OCI-LY1 (cell line): ENCODE measurements around the gene ZNF503.

Experiments used
- H2AFZ ChIP-seq: fragments of 200-600 bp; sonication (generic), shearing (Covaris generic); 2 replicates; pipeline ENCODE4 v1.6.0; 2014; ENCODE audit warnings: antibody characterized with exemption, mild to moderate bottlenecking, low read length
- H3F3A ChIP-seq: fragments of 200-600 bp; sonication (generic), shearing (Covaris generic); 2 replicates; pipeline ENCODE4 v1.6.0; 2014; ENCODE audit warnings: mild to moderate bottlenecking, antibody characterized with exemption, low read length, moderate library complexity; ENCODE audit not compliant: insufficient read depth
- H3K27ac ChIP-seq: fragments of 200-600 bp; sonication (generic); 2 replicates; pipeline ENCODE4 v1.5.1; 2014; ENCODE audit warnings: low read length, mixed run types, mild to moderate bottlenecking, low read depth; ENCODE audit not compliant: poor library complexity, severe bottlenecking
- H3K27me3 ChIP-seq: fragments of 200-600 bp; sonication (generic); 2 replicates; pipeline ENCODE4 v1.6.0; 2014; ENCODE audit warnings: antibody characterized with exemption, mild to moderate bottlenecking, low read length, moderate library complexity; ENCODE audit not compliant: insufficient read depth
- H3K36me3 ChIP-seq: fragments of 200-600 bp; sonication (generic); 2 replicates; pipeline ENCODE4 v1.6.1; 2014; ENCODE audit warnings: mild to moderate bottlenecking, antibody characterized with exemption, low read length, moderate library complexity, mixed read lengths; ENCODE audit not compliant: insufficient read depth
- H3K4me1 ChIP-seq: fragments of 200-600 bp; sonication (generic); 2 replicates; pipeline ENCODE4 v1.5.1; 2014; ENCODE audit warnings: mild to moderate bottlenecking, low read length, moderate library complexity; ENCODE audit not compliant: insufficient read depth, severe bottlenecking
- H3K4me2 ChIP-seq: fragments of 200-600 bp; sonication (generic), shearing (Covaris generic); 2 replicates; pipeline ENCODE4 v1.6.1; 2014; ENCODE audit warnings: low read length
- H3K4me3 ChIP-seq: fragments of 200-600 bp; sonication (generic); 2 replicates; pipeline ENCODE4 v1.5.1; 2014; ENCODE audit warnings: low read length, low read depth, mild to moderate bottlenecking, mixed read lengths; ENCODE audit not compliant: poor library complexity, severe bottlenecking
- H3K79me2 ChIP-seq: fragments of 200-600 bp; shearing (Covaris generic); 2 replicates; pipeline ENCODE4 v1.6.1; 2016; ENCODE audit warnings: mixed run types, low read length, mixed read lengths; ENCODE audit not compliant: insufficient read depth
- H3K9ac ChIP-seq: fragments of 200-600 bp; sonication (generic), shearing (Covaris generic); 2 replicates; pipeline ENCODE4 v1.6.1; 2014; ENCODE audit warnings: mild to moderate bottlenecking, low read length, mixed read lengths
- H3K9me2 ChIP-seq: fragments of 200-600 bp; sonication (generic), shearing (Covaris generic); 2 replicates; pipeline ENCODE4 v1.6.1; 2014; ENCODE audit warnings: low read depth, mild to moderate bottlenecking, low read length, mixed read lengths
- H3K9me3 ChIP-seq: fragments of 200-600 bp; shearing (Covaris generic); 2 replicates; pipeline ENCODE4 v1.6.1; 2014; ENCODE audit warnings: low read length, mixed read lengths
- H4K20me1 ChIP-seq: fragments of 200-600 bp; sonication (generic), shearing (Covaris generic); 2 replicates; pipeline ENCODE4 v1.6.0; 2016; ENCODE audit warnings: mild to moderate bottlenecking, low read length; ENCODE audit not compliant: insufficient read depth
- EZH2 ChIP-seq: fragments of 200-600 bp; sonication (generic), shearing (Covaris generic); IDR thresholded peaks from 2 replicates; pipeline ENCODE4 v1.8.0; 2017; ENCODE audit warnings: borderline replicate concordance, mixed run types, mild to moderate bottlenecking, antibody characterized with exemption, low read length, moderate library complexity, mixed read lengths
- TF ChIP-seq, protein P1 (sequence below): fragments of 200-600 bp; sonication (generic), shearing (Covaris generic); IDR thresholded peaks from 2 replicates; pipeline ENCODE4 v1.5.1; 2017; ENCODE audit warnings: mild to moderate bottlenecking, antibody characterized with exemption, low read length, moderate library complexity, mixed read lengths

The ZNF503 gene

DNA sequence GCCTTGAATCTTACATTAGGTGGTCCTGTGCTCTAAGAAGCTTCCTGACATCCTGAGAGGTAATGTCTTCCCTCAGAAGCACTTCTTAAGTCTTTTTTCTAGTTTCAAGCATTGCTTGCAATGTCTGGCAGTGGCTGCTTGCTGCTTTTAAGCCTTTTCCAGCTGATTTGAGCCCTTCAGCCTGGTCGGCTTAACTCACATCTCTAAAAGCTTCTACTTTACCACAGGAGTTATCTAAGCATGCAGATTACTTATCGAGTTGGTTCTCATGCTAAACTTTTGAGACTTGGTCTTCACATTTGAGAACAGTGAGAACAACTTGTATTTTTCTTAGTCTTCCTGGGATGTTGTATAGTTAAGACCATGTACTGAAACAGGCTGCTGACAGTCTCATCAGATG lies 33.7 kb upstream of the ZNF503 start:
- H3K9me2 ChIP-seq, result no peaks in the 10 kb centered on the region
- H3K36me3 ChIP-seq, result no peaks in the 10 kb centered on the region
- no peaks in the 10 kb centered on the region for H3K4me1 ChIP-seq
- H3K4me3 ChIP-seq, result no peak overlapping the region
- no peaks in the 10 kb centered on the region for H3F3A ChIP-seq
- no peak overlapping the region for H3K9ac ChIP-seq
- H4K20me1 ChIP-seq, result no peaks in the 10 kb centered on the region
- H2AFZ ChIP-seq, result no peak overlapping the region
- H3K27me3 ChIP-seq, result no peaks in the 10 kb centered on the region; the same call in 1 of the 2 replicates
- H3K4me2 ChIP-seq, result no peak overlapping the region
- no peaks in the 10 kb centered on the region for H3K9me3 ChIP-seq
- H3K79me2 ChIP-seq, result no peaks in the 10 kb centered on the region
- no peak for TF ChIP-seq EZH2
- TF ChIP-seq, protein P1, sequence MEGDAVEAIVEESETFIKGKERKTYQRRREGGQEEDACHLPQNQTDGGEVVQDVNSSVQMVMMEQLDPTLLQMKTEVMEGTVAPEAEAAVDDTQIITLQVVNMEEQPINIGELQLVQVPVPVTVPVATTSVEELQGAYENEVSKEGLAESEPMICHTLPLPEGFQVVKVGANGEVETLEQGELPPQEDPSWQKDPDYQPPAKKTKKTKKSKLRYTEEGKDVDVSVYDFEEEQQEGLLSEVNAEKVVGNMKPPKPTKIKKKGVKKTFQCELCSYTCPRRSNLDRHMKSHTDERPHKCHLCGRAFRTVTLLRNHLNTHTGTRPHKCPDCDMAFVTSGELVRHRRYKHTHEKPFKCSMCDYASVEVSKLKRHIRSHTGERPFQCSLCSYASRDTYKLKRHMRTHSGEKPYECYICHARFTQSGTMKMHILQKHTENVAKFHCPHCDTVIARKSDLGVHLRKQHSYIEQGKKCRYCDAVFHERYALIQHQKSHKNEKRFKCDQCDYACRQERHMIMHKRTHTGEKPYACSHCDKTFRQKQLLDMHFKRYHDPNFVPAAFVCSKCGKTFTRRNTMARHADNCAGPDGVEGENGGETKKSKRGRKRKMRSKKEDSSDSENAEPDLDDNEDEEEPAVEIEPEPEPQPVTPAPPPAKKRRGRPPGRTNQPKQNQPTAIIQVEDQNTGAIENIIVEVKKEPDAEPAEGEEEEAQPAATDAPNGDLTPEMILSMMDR, result no peak
- no peak overlapping the region for H3K27ac ChIP-seq

DNA sequence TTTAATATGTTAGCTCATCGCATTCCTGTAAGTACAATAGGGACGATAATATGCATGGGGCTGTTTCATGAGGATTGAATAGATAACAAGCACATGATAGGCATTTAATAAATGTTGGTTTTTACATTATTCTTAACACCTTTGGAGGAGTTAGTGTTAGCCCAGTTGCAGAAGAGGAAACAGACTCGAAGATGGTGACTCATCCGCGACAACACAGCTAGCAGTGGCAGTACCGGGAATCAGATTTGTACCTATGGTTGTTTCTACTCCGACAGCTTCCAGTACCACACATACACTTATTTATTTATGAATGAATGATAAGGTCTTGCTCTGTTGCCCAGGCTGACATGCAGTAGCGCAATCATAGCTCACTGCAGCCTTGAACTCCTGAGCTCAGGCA lies 32.7 kb upstream of the ZNF503 start:
- Histone ChIP-seq H4K20me1 (no peaks in the 10 kb centered on the region), H3K79me2 (no peaks in the 10 kb centered on the region), H3K27ac (no peak overlapping the region), H2AFZ (no peak overlapping the region), H3F3A (no peaks in the 10 kb centered on the region), H3K9ac (no peak overlapping the region), H3K27me3 (no peaks in the 10 kb centered on the region; the same call in 1 of the 2 replicates), H3K4me1 (no peaks in the 10 kb centered on the region), H3K9me3 (no peaks in the 10 kb centered on the region), H3K4me3 (no peak overlapping the region), H3K9me2 (no peaks in the 10 kb centered on the region), H3K4me2 (no peak overlapping the region), H3K36me3 (no peaks in the 10 kb centered on the region)
- TF ChIP-seq EZH2, result no peak
- TF ChIP-seq, protein P1, result no peak

DNA sequence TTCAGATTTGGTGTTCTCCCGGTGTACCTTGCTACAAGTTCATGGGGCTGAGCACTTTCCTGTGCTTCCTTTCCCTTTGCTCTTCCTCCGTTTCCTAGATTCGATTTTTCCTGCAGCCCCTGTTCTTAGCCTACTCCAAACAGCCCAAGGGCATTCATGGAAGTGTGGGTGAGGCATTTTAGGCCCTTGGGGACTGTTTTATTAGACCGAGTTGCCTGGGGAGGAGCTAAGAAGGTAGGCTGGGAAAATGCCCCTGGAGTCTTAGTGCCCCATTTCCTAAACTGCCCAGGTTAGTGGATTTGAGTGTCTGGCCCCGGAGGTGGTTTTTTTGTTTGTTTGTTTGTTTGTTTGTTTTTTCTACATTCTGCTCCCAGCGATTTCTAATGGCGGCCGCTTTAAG lies 31.7 kb upstream of the ZNF503 start:
- Histone ChIP-seq H3K4me1 (no peaks in the 10 kb centered on the region), H3K4me2 (no peak overlapping the region), H3K9ac (no peak overlapping the region), H3K4me3 (no peak overlapping the region), H4K20me1 (no peaks in the 10 kb centered on the region), H3K79me2 (no peaks in the 10 kb centered on the region), H2AFZ (no peak overlapping the region), H3K27ac (no peak overlapping the region), H3K9me3 (no peaks in the 10 kb centered on the region), H3K36me3 (no peaks in the 10 kb centered on the region), H3K27me3 (no peaks in the 10 kb centered on the region; the same call in 1 of the 2 replicates), H3F3A (no peaks in the 10 kb centered on the region), H3K9me2 (no peaks in the 10 kb centered on the region)
- no peak for TF ChIP-seq EZH2
- TF ChIP-seq, protein P1, result no peak
